WERI-Rb-1 (cell line): ENCODE measurements around the gene SNX32.

Experiments used
- DNase-seq: peaks from one replicate; pipeline ENCODE4 v3.0.0-alpha.2; 2020
- H3K27ac ChIP-seq: fragments of 250-450 bp; sonication (Bioruptor Pico); 2 replicates; pipeline ENCODE4 v1.5.1; 2020; ENCODE audit warnings: mild to moderate bottlenecking, moderate library complexity
- H3K27me3 ChIP-seq: fragments of 250-450 bp; sonication (Bioruptor Pico); 2 replicates; pipeline ENCODE4 v1.5.1; 2021; ENCODE audit warnings: mild to moderate bottlenecking, low read depth, moderate library complexity; ENCODE audit not compliant: insufficient read depth, severe bottlenecking
- H3K36me3 ChIP-seq: fragments of 250-450 bp; sonication (Bioruptor Pico); 2 replicates; pipeline ENCODE4 v1.5.1; 2020; ENCODE audit warnings: mild to moderate bottlenecking, moderate library complexity
- H3K4me3 ChIP-seq: 2 replicates; pipeline ENCODE4 v1.5.1; 2011; ENCODE audit warnings: low read depth, mild to moderate bottlenecking, control low read depth, low read length
- H3K9me3 ChIP-seq: fragments of 250-450 bp; sonication (Bioruptor Pico); 2 replicates; pipeline ENCODE4 v1.5.1; 2021; ENCODE audit warnings: mild to moderate bottlenecking, moderate library complexity; ENCODE audit not compliant: severe bottlenecking
- TF ChIP-seq, protein P1 (sequence below): IDR thresholded peaks from 2 replicates; pipeline ENCODE4 v1.5.1; 2011; ENCODE audit warnings: low read depth, mild to moderate bottlenecking, control low read depth, inconsistent platforms, low read length

Gene SNX32

DNA sequence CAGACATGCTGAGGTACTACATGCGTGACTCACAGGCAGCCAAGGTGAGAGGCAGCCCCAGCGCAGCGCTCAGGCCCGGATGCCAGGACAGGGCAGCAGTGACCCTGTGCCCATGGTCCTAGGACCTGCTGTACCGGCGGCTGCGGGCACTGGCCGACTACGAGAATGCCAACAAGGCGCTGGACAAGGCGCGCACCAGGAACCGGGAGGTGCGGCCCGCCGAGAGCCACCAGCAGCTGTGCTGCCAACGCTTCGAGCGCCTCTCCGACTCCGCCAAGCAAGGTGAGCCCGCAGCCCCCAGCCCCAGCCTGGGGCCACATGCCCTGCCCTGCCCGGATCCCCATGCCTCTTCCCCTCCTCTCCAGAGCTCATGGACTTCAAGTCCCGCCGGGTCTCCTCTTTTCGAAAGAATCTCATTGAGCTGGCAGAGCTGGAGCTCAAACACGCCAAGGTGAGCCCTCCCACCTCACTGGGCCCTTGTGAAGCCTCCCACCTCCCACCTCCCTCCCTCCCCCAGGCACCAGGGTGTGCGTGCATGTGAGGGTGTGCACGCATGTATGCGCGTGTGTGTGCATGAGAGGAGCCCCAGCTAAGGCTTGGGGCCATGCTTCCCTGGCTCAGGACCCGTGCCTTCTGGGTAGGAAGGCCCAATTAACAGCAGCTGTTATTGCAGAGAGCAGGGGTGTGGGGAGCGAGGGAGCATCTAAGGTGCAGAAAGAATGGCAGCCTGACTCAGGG lies 18.9 kb downstream of the SNX32 start:
- Histone ChIP-seq H3K36me3 (peaks cover 67% of the 10 kb centered on the region), H3K9me3 (peaks cover 5% of the 10 kb centered on the region), H3K27me3 (no peaks in the 10 kb centered on the region), H3K27ac (no peak overlapping the region), H3K4me3 (no peak overlapping the region)
- TF ChIP-seq, protein P1, sequence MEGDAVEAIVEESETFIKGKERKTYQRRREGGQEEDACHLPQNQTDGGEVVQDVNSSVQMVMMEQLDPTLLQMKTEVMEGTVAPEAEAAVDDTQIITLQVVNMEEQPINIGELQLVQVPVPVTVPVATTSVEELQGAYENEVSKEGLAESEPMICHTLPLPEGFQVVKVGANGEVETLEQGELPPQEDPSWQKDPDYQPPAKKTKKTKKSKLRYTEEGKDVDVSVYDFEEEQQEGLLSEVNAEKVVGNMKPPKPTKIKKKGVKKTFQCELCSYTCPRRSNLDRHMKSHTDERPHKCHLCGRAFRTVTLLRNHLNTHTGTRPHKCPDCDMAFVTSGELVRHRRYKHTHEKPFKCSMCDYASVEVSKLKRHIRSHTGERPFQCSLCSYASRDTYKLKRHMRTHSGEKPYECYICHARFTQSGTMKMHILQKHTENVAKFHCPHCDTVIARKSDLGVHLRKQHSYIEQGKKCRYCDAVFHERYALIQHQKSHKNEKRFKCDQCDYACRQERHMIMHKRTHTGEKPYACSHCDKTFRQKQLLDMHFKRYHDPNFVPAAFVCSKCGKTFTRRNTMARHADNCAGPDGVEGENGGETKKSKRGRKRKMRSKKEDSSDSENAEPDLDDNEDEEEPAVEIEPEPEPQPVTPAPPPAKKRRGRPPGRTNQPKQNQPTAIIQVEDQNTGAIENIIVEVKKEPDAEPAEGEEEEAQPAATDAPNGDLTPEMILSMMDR: no peak
- DNase-seq: no peak

DNA sequence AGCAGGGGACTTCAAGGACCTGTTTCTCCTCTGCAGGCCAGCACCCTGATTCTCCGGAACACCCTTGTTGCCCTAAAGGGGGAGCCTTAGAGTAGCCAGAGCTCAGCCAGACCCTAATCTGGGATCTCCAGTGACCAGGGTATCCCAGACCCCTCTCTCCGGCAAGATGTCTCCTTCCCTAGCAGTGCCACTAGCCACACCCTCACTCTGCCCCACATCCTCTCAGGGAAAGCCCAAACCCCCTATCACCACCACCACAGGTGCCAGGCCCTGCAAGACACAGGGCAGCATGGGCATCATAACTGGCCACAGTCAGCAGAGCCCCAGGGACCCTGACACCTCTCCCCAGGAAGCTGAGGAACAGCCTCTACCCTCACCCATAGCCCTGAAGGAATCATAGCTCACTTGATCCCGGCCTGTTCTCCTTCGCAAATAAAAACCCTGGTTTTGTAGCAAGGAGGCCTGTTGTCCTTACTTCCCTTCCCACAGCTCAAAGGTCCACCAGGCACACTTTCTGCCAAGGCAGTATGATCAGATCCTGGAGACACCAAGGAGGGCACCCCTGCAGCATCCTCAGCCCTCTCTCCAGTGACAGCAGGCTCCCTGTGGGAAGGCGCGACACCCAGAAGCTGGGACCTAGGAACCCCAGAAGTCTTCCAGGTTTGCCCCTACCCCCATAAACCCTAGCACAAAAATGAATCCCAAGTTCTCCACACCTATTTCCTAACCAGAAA lies 19.6 kb downstream of the SNX32 start:
- no peak for DNase-seq
- Histone ChIP-seq H3K9me3 (peaks cover 5% of the 10 kb centered on the region), H3K36me3 (peaks cover 70% of the 10 kb centered on the region), H3K27me3 (no peaks in the 10 kb centered on the region), H3K27ac (no peak overlapping the region), H3K4me3 (no peak overlapping the region)
- TF ChIP-seq, protein P1: peak; percentile 43

DNA sequence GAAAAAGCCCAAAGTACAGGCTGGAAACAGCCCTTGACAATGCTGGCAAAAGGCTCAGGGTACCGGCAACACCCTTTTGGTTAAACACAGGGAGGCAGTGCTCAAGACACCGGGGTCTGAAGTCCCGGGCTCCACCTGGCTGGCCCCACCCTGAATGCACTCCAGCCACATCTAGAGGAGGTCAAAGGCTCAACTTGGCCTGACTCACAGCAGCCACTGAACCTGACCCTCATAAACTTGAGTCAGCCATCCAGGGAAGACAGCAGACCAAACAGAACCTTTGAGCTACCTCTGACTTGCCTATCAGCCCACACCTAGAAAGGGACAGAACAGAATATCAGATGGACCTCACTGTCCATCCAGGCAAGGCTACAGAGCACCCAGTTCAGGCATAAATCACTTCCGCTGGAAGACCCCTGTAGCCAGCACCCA lies 20.4 kb downstream of the SNX32 start:
- Histone ChIP-seq H3K27me3 (no peaks in the 10 kb centered on the region), H3K4me3 (no peak overlapping the region), H3K36me3 (peaks cover 70% of the 10 kb centered on the region), H3K9me3 (peaks cover 5% of the 10 kb centered on the region), H3K27ac (no peak overlapping the region)
- no peak for DNase-seq
- TF ChIP-seq, protein P1: no peak

DNA sequence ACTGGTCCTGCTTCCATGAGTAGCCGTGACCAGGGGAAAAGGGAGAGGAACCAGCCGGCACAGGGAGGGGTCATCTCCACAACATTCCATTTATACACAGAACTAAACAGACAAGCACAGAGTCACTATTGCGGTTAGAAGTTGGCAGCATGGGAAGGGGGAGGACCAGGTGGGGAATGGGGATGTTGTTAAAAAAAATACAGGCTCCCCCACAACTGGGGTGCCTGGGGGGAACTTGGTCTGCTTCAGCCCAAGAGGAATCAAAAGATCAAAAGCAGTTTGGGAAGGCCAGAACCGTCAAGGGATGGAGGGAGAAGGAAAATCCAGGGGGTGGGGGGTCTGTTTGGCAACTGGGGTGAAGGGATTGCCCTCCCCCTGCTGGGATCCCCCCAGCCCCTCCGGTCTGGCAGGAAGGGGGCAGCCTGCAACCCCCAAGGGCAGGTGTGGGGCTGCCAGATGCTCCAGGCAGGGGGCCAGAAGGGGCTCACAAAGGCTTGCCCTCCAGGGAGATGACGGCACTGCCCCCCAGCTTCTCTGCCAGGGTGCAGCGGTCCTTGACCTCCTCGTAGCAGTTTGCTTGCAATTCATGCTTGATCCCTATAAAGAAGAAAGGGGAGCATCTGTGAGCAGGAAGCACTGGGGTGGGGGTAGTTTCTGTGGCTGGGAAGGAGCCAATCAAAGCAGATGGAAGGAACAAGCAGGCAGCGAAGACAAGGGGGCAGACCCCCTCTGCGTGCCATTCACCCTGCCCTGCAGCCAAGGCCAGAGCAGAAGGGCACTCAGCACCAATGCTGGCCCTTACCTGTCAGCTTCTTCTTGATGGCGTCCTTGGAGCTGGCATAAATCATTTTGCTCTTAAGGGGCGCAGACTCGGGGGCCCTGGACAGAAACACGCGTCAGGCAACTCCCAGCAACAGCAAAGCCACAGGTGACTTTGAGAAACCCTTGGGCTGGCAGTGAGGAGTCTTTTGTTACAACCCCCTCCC lies 21.4 kb downstream of the SNX32 start:
- H3K9me3 ChIP-seq: peaks cover 5% of the 10 kb centered on the region
- H3K27ac ChIP-seq: no peak overlapping the region
- H3K36me3 ChIP-seq: peaks cover 70% of the 10 kb centered on the region
- TF ChIP-seq, protein P1: no peak
- no peaks in the 10 kb centered on the region for H3K27me3 ChIP-seq
- H3K4me3 ChIP-seq: no peak overlapping the region
- DNase-seq: no peak

DNA sequence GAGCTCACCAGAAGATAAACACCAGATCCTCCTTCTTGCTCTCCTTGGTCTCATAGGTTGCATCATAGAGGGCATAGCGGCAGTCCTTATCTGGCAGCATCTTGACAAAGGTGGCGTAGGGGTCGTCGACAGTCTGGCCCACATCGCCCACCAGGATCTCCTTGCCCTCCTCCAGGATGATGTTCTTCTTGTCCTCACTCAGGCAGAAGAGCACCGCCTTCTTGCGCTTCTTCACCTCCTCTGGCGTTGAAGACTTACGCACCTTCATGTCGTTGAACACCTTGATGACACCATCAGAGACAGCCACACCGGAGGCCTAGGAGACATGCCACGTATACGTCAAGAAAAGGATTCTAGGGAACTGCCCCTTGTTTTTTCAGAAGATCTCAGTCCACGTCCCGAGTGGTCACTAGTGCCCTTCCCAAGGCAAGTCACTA lies 22.2 kb downstream of the SNX32 start:
- Histone ChIP-seq H3K27me3 (no peaks in the 10 kb centered on the region), H3K27ac (no peak overlapping the region), H3K36me3 (peaks cover 73% of the 10 kb centered on the region), H3K4me3 (no peak overlapping the region), H3K9me3 (peaks cover 5% of the 10 kb centered on the region)
- TF ChIP-seq, protein P1: no peak
- no peak for DNase-seq
